Measurements from ENCODE around the gene SLC30A5. TPM values are rescaled to one million over a fixed set of nuclear protein-coding genes. Genes with fewer than 3 reads are reported as not detected.

Gene SLC30A5
- total RNA-seq, 1 donor from 2014 or later, result 45.0 TPM

DNA sequence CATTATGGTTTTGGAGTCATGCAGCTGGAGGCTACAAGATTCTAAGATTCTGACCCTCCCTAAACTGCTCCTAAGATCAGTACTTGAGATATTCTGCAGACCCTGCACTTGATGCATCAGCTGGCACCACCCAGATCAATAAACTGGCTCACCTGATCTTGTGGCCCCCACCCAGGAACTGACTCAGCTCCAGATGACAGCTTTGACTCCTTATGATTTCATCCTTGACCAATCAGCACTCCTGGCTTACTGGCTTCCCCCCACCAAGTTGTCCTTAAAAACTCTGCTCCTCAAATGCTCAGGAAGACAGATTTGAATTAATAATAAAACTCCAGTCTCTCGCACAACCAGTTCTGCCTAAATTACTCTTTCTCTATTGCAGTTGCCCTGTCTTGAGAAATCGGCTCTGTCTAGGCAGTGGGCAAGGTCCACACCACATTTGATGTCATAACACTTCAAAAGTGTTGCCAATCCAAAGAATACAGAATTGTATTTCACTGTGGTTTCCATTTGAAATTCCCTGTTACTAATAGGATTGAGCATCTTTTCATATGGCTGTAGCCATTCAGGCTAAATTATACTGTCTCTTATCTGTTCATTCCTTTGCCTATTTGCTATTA, 14.8 kb upstream of the SLC30A5 start:
- H3K4me3 Mint-ChIP-seq (ENCODE audit: low read depth), result no peak overlapping the region
- no peaks in the 10 kb centered on the region for H3K27me3 Mint-ChIP-seq
- H3K27ac Mint-ChIP-seq, result no peak overlapping the region
- H3K36me3 Mint-ChIP-seq (ENCODE audit: insufficient read depth), result no peaks in the 10 kb centered on the region
- TF ChIP-seq, protein P1, sequence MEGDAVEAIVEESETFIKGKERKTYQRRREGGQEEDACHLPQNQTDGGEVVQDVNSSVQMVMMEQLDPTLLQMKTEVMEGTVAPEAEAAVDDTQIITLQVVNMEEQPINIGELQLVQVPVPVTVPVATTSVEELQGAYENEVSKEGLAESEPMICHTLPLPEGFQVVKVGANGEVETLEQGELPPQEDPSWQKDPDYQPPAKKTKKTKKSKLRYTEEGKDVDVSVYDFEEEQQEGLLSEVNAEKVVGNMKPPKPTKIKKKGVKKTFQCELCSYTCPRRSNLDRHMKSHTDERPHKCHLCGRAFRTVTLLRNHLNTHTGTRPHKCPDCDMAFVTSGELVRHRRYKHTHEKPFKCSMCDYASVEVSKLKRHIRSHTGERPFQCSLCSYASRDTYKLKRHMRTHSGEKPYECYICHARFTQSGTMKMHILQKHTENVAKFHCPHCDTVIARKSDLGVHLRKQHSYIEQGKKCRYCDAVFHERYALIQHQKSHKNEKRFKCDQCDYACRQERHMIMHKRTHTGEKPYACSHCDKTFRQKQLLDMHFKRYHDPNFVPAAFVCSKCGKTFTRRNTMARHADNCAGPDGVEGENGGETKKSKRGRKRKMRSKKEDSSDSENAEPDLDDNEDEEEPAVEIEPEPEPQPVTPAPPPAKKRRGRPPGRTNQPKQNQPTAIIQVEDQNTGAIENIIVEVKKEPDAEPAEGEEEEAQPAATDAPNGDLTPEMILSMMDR (IDR thresholded peaks at IDR 0.05; ENCODE audit: unreplicated experiment), result no peak
- no peaks in the 10 kb centered on the region for H3K9me3 Mint-ChIP-seq (ENCODE audit: low read depth)
- H3K4me1 Mint-ChIP-seq (ENCODE audit: low read depth), result no peaks in the 10 kb centered on the region
- no peak for DNase-seq (ENCODE audit: low spot score, unreplicated experiment)

DNA sequence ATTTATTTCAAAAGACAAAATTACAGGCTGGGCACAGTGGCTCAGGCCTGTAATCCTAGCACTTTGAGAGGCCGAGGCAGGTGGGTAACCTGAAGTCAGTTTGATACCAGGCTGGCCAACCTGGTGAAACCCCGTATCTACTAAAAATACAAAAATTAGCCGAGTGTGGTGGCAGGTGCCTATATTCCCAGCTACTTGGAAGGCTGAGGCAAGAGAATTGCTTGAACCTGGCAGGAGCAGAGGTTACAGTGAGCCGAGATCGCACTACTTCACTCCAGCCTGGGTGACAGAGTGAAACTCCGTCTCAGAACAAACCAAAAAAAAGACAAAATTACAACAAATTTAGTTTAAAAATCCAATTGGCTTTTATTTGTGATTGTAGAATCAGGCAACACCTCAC, 14.3 kb upstream of the SLC30A5 start:
- H3K36me3 Mint-ChIP-seq (ENCODE audit: insufficient read depth), result no peaks in the 10 kb centered on the region
- TF ChIP-seq, protein P1 (IDR thresholded peaks at IDR 0.05; ENCODE audit: unreplicated experiment), result no peak
- no peak overlapping the region for H3K27ac Mint-ChIP-seq
- no peak for DNase-seq (ENCODE audit: low spot score, unreplicated experiment)
- no peaks in the 10 kb centered on the region for H3K9me3 Mint-ChIP-seq (ENCODE audit: low read depth)
- H3K27me3 Mint-ChIP-seq, result no peaks in the 10 kb centered on the region
- H3K4me3 Mint-ChIP-seq (ENCODE audit: low read depth), result no peak overlapping the region
- H3K4me1 Mint-ChIP-seq (ENCODE audit: low read depth), result no peaks in the 10 kb centered on the region

DNA sequence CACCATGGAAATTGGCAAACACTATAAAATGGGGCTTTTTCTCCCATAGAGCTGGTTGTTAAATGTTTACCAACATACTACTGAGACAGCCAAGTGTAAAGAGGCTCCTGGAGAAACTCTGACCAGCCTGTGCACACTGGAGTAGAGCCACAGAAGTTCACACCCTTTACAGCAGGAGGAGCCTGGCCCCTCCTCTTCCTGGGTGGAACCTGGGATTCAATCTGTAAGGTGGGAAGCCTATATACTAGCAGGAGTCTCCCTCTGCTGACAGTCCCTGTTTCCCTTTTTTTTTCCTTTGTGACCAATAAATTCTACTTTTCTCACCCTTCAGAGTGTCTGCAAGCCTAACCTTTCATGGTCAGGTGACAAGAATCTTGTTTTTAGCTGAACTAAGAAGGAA, 10.4 kb upstream of the SLC30A5 start:
- Mint-ChIP-seq H3K4me1 (ENCODE audit: low read depth) (no peaks in the 10 kb centered on the region), H3K9me3 (ENCODE audit: low read depth) (no peaks in the 10 kb centered on the region), H3K36me3 (ENCODE audit: insufficient read depth) (no peaks in the 10 kb centered on the region), H3K27ac (no peak overlapping the region), H3K4me3 (ENCODE audit: low read depth) (no peak overlapping the region), H3K27me3 (no peaks in the 10 kb centered on the region)
- DNase-seq (ENCODE audit: low spot score, unreplicated experiment), result no peak
- TF ChIP-seq, protein P1 (IDR thresholded peaks at IDR 0.05; ENCODE audit: unreplicated experiment), result no peak

DNA sequence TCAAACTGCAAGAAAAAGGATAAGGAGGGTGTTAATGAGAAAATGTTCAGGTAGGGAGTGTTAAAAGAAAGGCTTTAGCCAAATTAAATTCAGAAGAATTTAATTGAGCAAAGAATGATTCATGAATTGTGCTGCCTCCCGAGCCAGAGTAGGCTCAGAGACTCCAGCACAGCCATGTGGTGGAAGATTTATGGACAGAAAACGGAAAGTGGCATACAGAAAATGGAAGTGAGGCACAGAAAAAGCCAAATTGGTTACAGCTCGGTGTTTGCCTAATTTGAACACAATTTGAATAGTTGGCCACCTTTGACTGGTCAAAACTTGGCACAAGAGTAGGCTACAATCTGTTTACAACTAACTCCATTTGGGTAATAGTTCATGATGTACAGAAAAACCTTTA, 9.6 kb upstream of the SLC30A5 start:
- TF ChIP-seq, protein P1 (IDR thresholded peaks at IDR 0.05; ENCODE audit: unreplicated experiment), result no peak
- Mint-ChIP-seq H3K36me3 (ENCODE audit: insufficient read depth) (no peaks in the 10 kb centered on the region), H3K4me3 (ENCODE audit: low read depth) (no peak overlapping the region), H3K27ac (no peak overlapping the region), H3K9me3 (ENCODE audit: low read depth) (no peaks in the 10 kb centered on the region), H3K27me3 (no peaks in the 10 kb centered on the region), H3K4me1 (ENCODE audit: low read depth) (no peaks in the 10 kb centered on the region)
- no peak for DNase-seq (ENCODE audit: low spot score, unreplicated experiment)

DNA sequence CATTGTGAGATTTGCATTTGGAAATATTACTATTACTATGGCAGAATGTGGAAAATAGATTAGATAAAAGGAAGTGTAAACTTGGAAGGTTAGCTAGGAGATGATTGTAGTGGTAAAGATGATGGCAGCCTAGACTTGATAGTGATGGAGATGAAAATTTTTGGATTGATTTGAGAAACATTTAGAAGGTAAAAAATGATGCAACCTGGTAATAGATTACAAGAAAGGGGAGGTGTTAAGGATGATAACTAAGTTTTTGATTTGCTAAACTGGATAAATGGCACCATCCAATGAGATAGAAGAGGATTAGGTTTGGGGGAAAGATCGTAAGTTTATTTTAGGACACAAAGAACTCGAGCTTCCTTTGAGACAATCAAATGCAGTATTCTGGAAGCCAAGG, 8.9 kb upstream of the SLC30A5 start:
- H3K27ac Mint-ChIP-seq, result no peak overlapping the region
- H3K36me3 Mint-ChIP-seq (ENCODE audit: insufficient read depth), result no peaks in the 10 kb centered on the region
- H3K4me1 Mint-ChIP-seq (ENCODE audit: low read depth), result no peaks in the 10 kb centered on the region
- no peak overlapping the region for H3K4me3 Mint-ChIP-seq (ENCODE audit: low read depth)
- H3K27me3 Mint-ChIP-seq, result no peaks in the 10 kb centered on the region
- TF ChIP-seq, protein P1 (IDR thresholded peaks at IDR 0.05; ENCODE audit: unreplicated experiment), result no peak
- H3K9me3 Mint-ChIP-seq (ENCODE audit: low read depth), result no peaks in the 10 kb centered on the region
- no peak for DNase-seq (ENCODE audit: low spot score, unreplicated experiment)

Measured in progenitor cell of endocrine pancreas (in vitro differentiated cells).